Measurements from ENCODE around the gene ANGPTL4. TPM values are rescaled to one million over a fixed set of nuclear protein-coding genes. Genes with fewer than 3 reads are reported as not detected.

The ANGPTL4 gene
- total RNA-seq, 3 donors from 2014 or later: 90.9 to 186 (median 118) TPM

DNA sequence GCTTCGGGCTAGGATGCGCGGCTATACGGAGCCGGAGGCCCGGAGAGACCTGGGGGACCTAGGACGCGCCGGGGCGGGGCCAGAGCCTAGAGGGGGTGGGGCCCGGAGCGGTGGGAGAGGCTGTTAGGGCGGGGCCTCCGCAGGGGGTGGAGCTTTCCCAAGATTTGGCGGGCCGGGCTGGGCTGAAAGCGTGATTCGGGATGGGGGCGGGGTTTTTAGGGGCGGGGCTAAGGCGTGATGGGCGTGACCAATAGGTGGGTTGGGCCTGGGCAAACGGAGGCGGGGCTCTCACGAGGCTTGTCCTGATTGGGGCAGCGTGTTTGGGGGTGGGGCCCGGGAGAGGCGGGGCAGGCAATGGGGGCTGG is 26.6 kb downstream of the ANGPTL4 start:
- H3K4me1 ChIP-seq: peaks cover 5 to 31% of the 10 kb centered on the region in 2 donors
- intact Hi-C loops (cut with DNase I; ENCODE audit: low total_unique reads): no loop called here
- peak; percentile 94 to 98 for DNase-seq (ENCODE audit: low spot score in 2 of 2)
- H3K9me3 ChIP-seq: no peaks in the 10 kb centered on the region
- H3K27ac ChIP-seq: peak overlapping the region; percentile 100
- H3K36me3 ChIP-seq: no peaks in the 10 kb centered on the region
- no peaks in the 10 kb centered on the region for H3K27me3 ChIP-seq
- peak overlapping the region; percentile 96 to 98 (median 96) for H3K4me3 ChIP-seq
- TF ChIP-seq POLR2A (IDR thresholded peaks at IDR 0.05) (no peak), POLR2AphosphoS5 (IDR thresholded peaks at IDR 0.05) (no peak), CTCF (IDR thresholded peaks at IDR 0.05) (no peak)

GRCh38 chr19:8391198-8392016 is 27.5 kb downstream of the ANGPTL4 start:
- Histone ChIP-seq H3K27ac (peak overlapping the region; percentile 100), H3K9me3 (no peaks in the 10 kb centered on the region), H3K36me3 (no peaks in the 10 kb centered on the region), H3K27me3 (no peaks in the 10 kb centered on the region), H3K4me1 (peaks cover 5 to 38% of the 10 kb centered on the region in 2 donors), H3K4me3 (peak overlapping the region; percentile 96 to 98 (median 96))
- TF ChIP-seq CTCF (IDR thresholded peaks at IDR 0.05) (no peak), POLR2AphosphoS5 (IDR thresholded peaks at IDR 0.05) (no peak), POLR2A (IDR thresholded peaks at IDR 0.05) (no peak)
- no peak for DNase-seq (ENCODE audit: low spot score in 2 of 2)
- intact Hi-C loops (cut with DNase I; ENCODE audit: low total_unique reads): no loop called here

GRCh38 chr19:8392017-8392591 is 28.1 kb downstream of the ANGPTL4 start:
- intact Hi-C loops (cut with DNase I; ENCODE audit: low total_unique reads): no loop called here
- DNase-seq (ENCODE audit: low spot score in 2 of 2): no peak
- TF ChIP-seq POLR2AphosphoS5 (IDR thresholded peaks at IDR 0.05) (peak in 1 of 3 donors; percentile 23), POLR2A (IDR thresholded peaks at IDR 0.05) (no peak), CTCF (IDR thresholded peaks at IDR 0.05) (no peak)
- H3K27me3 ChIP-seq: no peaks in the 10 kb centered on the region
- H3K4me1 ChIP-seq: peaks cover 5 to 40% of the 10 kb centered on the region in 2 donors
- H3K9me3 ChIP-seq: no peaks in the 10 kb centered on the region
- H3K27ac ChIP-seq: peak overlapping the region; percentile 100
- peak overlapping the region in 2 of 3 donors; percentile 96 to 98 for H3K4me3 ChIP-seq
- H3K36me3 ChIP-seq: no peaks in the 10 kb centered on the region

DNA sequence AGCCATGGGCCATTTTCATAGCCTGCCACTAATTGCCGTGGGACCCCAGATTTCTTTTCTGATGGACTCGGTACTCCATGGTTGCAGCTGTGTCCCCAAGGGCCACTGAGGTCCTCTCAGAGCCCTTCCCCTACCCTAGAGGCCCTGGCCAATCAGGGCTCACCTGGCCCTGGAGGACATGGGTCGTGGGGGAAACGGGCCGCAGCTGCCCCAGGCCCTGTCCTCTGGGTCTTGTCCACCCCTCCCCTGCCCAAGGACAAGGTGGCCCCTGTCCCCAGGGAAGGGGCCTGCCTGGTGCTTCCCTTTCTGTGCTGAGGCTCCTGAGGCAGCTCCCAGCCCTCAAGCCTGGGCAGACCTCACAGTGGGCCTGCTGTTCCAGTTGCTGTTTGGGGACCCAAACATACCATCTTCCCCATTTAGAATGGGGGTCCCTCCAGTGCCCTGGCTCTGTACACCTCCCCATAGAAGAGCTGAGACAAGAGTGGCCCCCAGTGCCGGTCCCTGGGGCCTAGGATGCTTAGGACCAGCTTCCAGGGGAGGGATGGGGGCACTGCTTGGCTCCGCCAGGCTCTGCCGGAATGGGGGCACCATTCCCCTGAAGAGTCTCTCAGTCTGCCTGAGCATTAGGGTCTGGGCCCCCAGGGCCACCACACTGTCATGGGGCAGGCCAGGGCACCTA is 29.4 kb downstream of the ANGPTL4 start:
- H3K9me3 ChIP-seq: no peaks in the 10 kb centered on the region
- TF ChIP-seq POLR2AphosphoS5 (IDR thresholded peaks at IDR 0.05) (no peak), CTCF (IDR thresholded peaks at IDR 0.05) (no peak), POLR2A (IDR thresholded peaks at IDR 0.05) (no peak)
- intact Hi-C loops (cut with DNase I; ENCODE audit: low total_unique reads): no loop called here
- no peaks in the 10 kb centered on the region for H3K36me3 ChIP-seq
- H3K27me3 ChIP-seq: no peaks in the 10 kb centered on the region
- H3K27ac ChIP-seq: peak overlapping the region; percentile 100
- DNase-seq (ENCODE audit: low spot score in 2 of 2): no peak
- H3K4me3 ChIP-seq: no peak overlapping the region
- peaks cover 14 to 52% of the 10 kb centered on the region in 2 donors for H3K4me1 ChIP-seq

DNA sequence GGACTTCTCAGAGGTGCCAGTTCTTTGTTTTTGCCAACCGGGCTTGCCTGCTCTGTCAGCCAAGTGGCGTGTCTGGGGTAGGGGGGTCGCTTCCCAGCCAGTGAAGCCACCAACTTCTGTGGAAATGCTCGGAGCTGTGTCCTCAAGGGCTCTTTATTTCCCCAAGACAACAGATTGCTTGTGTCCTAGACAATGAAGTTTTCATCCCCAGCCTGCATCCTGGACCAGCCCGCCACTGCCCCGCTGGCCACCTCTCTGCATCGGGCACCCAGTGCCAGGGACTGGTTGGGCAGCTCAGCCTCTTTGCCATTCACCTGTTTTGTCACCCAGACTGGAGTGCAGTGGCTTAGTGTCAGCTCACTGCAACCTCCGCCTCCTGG is 29.9 kb downstream of the ANGPTL4 start:
- DNase-seq (ENCODE audit: low spot score in 2 of 2): peak in 1 of 2 donors; percentile 44
- H3K36me3 ChIP-seq: no peaks in the 10 kb centered on the region
- no peak overlapping the region for H3K4me3 ChIP-seq
- TF ChIP-seq CTCF (IDR thresholded peaks at IDR 0.05) (no peak), POLR2AphosphoS5 (IDR thresholded peaks at IDR 0.05) (no peak), POLR2A (IDR thresholded peaks at IDR 0.05) (no peak)
- H3K9me3 ChIP-seq: no peaks in the 10 kb centered on the region
- no peaks in the 10 kb centered on the region for H3K27me3 ChIP-seq
- peaks cover 14 to 53% of the 10 kb centered on the region in 2 donors for H3K4me1 ChIP-seq
- peak overlapping the region; percentile 100 for H3K27ac ChIP-seq
- intact Hi-C loops (cut with DNase I; ENCODE audit: low total_unique reads): no loop called here

Data from breast epithelium (tissue), 4 donors.